OCI-LY3 (cell line): ENCODE data around the gene MYH10.

Source experiments
- EZH2phosphoT487 ChIP-seq: fragments of 200-600 bp; shearing (Covaris generic); IDR thresholded peaks from 2 replicates; pipeline ENCODE4 v1.6.1; 2018; ENCODE audit warnings: antibody characterized with exemption, mixed run types, low read depth
- TF ChIP-seq, protein P1 (sequence below): fragments of 200-600, 300-600 bp; sonication (generic); IDR thresholded peaks from 2 replicates; pipeline ENCODE4 v1.5.1; 2014; ENCODE audit warnings: antibody characterized with exemption, low read length, low read depth

DNA sequence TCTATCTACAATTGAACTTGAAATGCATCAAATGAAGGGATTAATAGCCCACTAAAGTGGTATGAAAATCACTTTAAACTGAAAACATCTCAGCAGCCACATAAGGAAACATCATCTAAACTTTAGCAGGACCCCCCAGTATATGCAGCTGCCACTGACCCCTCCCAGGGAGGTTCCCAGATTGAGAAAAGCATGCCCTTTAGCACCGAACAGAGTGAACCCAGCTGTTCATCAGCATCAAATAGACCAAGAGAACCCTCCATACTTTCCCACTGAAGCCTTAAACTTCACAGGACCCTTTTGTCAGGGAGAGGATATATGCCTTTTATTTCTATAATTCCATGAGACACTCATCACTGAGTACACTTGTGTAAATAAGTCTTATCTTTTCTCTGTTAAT lies 44.6 kb downstream of the MYH10 start:
- TF ChIP-seq, protein P1, sequence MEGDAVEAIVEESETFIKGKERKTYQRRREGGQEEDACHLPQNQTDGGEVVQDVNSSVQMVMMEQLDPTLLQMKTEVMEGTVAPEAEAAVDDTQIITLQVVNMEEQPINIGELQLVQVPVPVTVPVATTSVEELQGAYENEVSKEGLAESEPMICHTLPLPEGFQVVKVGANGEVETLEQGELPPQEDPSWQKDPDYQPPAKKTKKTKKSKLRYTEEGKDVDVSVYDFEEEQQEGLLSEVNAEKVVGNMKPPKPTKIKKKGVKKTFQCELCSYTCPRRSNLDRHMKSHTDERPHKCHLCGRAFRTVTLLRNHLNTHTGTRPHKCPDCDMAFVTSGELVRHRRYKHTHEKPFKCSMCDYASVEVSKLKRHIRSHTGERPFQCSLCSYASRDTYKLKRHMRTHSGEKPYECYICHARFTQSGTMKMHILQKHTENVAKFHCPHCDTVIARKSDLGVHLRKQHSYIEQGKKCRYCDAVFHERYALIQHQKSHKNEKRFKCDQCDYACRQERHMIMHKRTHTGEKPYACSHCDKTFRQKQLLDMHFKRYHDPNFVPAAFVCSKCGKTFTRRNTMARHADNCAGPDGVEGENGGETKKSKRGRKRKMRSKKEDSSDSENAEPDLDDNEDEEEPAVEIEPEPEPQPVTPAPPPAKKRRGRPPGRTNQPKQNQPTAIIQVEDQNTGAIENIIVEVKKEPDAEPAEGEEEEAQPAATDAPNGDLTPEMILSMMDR, result no peak
- TF ChIP-seq EZH2phosphoT487, result no peak
